Measurements from ENCODE around the gene DPF1.

- TF ChIP-seq, protein P1, sequence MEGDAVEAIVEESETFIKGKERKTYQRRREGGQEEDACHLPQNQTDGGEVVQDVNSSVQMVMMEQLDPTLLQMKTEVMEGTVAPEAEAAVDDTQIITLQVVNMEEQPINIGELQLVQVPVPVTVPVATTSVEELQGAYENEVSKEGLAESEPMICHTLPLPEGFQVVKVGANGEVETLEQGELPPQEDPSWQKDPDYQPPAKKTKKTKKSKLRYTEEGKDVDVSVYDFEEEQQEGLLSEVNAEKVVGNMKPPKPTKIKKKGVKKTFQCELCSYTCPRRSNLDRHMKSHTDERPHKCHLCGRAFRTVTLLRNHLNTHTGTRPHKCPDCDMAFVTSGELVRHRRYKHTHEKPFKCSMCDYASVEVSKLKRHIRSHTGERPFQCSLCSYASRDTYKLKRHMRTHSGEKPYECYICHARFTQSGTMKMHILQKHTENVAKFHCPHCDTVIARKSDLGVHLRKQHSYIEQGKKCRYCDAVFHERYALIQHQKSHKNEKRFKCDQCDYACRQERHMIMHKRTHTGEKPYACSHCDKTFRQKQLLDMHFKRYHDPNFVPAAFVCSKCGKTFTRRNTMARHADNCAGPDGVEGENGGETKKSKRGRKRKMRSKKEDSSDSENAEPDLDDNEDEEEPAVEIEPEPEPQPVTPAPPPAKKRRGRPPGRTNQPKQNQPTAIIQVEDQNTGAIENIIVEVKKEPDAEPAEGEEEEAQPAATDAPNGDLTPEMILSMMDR (IDR thresholded peaks at IDR 0.05), result no peak
- TF ChIP-seq POLR2A (IDR thresholded peaks at IDR 0.05), result no peak
Observed at GRCh38 chr19:38219221-38219620, 4.8 kb downstream of the DPF1 start.

Data from ovary (tissue), 3 donors.